ENCODE data around the gene PRR20G.
"Not testable (repeated sequence)": the region's sequence is repeated elsewhere in the genome, so short reads cannot be mapped to it uniquely, and the experiment has no call there.

PRR20G gene

DNA sequence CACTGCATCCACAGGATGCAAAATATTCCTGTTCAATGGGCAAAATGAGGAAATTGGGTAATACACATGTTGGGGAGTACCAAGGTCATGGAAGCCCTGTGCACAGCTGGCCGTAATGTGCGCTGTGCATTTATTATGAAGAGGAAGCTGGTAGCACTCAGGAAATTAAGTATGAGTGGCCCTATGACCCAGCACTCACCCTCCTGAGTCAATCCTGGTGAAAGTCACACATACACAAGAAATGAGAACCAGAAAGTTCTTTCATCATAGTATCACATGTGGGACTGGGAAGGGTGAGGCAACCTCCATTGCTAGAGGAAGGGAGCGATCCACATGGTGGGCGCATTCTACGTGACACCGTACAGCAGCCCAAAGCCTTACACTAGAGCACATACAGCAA is 11.4 kb upstream of the PRR20G start:
- DNase-seq (ENCODE audit: low read depth): no peak

DNA sequence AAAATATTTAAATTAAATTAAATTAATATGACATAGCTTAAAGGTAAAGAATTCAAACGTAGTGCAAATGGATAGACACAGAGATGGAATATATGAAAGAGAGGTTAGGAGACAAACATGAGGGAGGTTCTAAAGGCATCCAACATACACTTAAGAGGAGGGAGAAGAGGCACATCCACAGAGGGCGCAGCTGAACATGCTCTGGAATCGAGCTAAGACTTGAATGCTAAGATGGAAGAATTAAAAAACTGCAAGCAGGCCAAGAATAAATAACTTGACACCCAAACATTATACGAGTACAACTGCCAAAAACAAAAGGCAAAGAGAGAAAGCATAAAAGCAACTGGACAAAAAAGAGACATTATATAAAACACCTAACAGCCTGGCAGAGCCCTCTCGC is 9.1 kb upstream of the PRR20G start:
- DNase-seq (ENCODE audit: low read depth): no peak

DNA sequence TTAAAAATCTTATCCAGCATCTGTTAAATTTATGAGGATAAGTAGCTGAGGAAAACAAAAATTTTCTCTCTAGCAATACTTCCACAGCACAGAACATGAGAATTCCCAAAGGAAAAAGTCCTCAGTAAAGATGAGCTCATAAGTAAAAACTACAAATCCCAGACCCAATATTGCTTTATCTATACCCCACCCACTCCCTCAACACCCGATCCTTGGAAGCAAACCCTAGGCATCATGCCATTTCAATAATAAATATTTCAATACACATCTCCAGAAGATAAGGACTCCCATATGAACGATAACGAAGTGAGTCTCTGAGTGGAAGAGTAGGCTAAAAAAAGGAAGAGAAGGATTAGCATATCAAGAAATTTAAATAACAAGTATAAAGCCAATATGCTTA is 8.3 kb upstream of the PRR20G start:
- DNase-seq (ENCODE audit: low read depth): no peak

DNA sequence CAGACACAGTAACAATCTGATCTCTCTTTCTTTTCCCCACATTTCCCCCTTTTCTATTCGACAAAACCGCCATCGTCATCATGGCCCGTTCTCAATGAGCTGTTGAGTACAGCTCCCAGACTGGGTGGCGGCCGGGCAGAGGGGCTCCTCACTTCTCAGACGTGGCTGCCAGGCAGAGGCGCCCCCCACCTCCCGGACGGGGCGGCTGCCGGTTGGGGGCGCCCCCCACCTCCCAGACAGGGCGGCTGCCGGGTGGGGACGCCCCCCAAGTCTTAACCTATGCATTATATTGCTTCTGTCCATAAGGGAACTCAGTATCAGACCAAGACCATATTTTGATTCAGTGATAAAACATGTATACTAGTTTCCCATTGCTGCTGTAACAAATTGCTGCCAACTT is 5.8 kb upstream of the PRR20G start:
- not testable (repeated sequence) for DNase-seq (ENCODE audit: low read depth)

DNA sequence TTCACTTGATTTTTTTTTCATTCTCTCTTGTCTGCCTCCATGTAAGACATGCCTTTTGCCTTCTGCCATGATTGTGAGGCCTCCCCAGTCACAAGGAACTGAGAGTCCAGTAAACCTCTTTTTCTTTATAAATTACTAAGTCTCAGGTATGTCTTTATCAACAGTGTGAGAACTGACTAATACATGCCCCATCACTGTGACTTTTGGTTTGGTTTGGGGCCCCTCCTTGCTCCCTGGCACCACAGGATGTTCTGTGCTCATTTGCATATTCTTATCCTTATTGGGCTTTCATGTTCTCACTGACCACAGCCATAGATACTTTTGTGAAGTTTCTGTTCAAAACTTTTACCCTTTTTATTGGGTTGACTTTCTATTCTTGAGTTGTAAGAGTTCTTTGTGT is 3.8 kb upstream of the PRR20G start:
- no peak for DNase-seq (ENCODE audit: low read depth)

DNA sequence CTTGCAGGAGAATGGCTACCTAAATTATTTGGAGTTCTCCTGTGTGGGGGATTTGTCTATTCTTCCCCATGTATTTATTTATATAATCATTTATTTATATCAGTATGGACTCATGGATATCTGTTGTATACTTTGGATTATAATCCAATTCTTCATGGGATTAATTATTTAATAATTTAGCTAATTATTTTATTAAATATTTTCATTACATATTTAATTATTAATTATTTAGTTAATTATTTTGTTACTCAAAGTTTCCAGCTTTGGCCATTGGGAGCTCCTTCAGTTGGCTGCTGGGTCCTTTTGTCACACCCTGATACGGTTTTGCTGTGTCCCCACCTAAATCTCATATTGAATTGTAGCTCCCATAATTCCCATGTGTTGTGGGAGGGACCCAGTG is 3.3 kb upstream of the PRR20G start:
- no peak for DNase-seq (ENCODE audit: low read depth)

DNA sequence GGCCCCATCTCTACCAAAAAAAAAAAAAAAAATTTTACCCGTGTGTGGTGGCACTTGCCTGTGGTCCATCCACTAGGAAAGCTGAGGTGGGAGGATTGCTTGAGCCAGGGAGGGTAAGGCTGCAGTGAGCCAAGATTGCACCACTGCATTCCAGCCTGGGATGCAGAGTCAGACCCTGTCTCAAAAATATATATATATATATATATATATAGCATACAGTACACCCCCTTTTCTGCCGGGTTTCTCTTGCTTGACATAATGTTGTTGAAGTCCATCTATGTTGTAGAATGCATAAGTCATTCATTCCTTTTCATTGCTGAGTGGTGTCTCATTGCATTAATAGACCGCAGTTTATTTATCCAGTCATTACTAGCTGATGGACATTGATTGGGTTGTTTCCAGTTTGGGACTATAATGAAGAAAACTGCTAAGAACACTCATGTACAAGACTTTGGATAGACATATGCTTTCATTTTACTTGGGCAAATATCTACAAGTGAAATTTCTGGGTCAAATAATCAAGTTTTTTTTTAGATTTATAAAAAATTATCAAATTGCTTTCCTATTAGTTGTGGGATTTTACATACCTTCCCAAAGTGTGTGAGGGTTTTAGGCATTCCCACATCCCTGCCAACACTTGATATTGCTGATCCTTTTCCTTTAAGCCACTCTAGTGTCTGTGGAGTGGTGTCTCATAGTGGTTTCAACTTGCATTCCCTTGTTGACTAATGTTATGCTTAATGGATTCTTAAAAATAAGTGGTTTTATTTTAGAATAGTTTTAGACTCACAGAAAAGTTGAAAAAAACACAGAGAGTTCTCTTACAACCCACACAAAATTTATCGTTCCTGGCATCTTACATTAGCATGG is 2.1 kb upstream of the PRR20G start:
- no peak for DNase-seq (ENCODE audit: low read depth)

DNA sequence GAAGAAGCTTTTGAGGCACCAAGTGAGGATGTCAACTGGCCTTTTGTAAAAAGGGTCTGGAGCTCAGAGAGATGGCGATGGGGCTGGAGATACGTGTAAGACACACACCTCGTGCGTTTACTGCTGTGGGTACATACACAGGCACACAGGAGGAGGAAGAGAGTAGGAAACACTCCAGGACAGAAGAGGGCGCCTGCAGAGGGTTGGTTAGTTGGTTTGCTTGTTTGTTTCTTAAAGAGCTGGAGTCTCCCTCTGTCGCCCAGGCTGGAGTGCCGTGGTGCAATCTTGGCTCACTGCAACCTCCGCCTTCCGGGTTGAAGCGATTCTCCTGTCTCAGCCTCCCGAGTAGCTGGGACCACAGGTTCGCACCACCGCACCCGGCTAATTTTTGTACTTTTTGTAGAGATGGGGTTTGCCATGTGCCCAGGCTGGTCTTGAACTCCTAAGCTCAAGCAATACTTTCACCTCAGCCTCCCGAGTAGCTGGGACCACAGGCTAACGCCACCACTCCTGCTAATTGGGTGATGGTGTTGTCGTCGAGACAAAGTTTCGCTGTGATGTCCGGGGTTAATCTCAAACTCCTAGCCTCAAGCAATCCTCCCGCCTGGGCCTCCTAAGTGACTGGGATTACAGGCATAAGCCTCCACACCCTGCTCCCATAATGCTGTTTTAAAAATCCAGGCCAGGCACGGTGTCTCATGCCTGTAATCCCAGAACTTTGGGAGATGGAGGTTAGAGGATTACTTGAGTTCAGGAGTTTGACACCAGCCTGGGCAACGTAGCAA is 1.3 kb upstream of the PRR20G start:
- no peak for DNase-seq (ENCODE audit: low read depth)

DNA sequence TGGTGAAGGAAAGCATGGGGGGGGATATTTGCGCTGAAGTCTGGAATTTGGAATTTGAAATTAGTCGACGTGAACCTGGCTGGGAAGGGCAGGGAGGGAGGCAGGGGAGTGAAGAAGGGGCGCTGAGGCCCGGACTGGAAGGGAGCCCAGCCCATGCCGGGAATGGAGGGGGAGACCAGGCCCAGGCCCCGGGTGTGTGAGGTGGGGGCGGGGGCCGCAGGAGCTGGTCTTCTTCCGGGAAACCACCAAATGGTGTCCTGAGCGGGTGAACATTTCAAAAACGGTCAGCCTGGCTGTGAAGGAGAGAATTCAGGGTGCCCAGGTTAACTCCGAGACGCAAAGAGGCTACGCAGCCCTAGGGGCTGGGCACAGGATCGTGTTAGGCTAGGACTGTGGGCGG is 497 bp upstream of the PRR20G start:
- no peak for DNase-seq (ENCODE audit: low read depth)

DNA sequence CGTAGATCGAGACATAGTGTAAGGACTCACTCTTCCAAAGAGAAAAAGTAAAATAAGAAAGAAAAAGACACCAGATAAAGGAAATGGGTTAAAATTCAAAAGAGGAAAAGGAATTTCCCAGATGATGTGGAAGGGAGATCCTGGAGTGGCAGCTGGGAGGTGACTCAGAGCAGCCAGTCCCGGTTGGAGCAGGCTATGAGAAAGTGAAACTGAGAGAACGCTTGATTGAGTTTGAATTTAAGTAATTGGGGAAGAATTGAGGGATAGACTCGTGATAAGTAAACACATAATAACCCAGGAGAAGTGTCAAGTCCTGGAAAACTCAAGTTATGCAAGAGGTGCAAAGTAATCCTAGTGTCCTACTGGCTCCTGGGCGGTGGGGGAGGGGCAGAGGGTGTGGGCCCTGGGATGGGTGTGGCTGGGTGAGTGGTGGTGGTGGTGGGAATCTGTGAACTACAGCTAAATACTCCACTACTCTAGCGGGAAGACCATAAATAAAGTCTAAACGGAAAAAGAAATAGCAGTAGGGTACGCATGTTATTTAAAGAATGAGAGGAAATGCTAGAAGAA is 1.2 kb downstream of the PRR20G start:
- no peak for DNase-seq (ENCODE audit: low read depth)

DNA sequence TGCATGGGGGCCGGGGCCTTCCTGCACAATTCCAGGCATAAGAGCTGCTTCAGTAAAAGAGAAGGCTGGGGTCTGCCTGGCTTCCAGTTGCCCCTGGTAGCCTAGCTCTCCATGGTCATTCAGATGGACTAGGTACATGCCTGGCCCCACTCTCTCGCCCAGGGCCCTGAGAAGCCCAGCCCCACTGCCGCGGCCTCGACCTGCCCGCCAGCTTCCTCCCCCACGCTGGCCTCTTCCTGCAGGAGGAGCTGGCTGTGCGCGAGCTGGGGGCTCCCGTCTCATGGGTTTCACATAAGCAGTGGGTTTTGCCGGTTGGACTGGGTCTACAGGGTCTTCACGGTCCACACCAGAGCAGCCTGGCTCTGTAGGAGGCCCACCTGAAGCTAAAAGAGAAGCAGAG is 3.6 kb downstream of the PRR20G start:
- no peak for DNase-seq (ENCODE audit: low read depth)

DNA sequence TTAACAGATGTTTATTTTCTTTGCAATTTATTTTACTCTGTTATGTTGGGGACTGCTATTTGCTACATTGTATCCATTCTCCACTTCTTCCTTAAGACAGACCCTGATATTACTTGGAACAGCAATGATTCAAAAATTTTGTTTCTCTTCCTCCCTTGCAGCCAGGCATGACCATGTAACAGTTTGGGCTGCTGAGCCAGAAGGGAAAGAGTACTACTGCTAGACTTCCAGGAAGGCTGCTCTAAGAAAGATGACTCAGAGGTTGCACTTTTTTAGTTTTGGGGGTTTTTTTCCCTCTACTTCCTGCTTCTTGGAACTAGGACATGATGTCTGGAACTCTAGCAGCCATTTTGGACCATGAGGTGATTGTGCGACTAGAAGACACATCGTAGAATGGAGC is 10.3 kb downstream of the PRR20G start:
- no peak for DNase-seq (ENCODE audit: low read depth)

DNA sequence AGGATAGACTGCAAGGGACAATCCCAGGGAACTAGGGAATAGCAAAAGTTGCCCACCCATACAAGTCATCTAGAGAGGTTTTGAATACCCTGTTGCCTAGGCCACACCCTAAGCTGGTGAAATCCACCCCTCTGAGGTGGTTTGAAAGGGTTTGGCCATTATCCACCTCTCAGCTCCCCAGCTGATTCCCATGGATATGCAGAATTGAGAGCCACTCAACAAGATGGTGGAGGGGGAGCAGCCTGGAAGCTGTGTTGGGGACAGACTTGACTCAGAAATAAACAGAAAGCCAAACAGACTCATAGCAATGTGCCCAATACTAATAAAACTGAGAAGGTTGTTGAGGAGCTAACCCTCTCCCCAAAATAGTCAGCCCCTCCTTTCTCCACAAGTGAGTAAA is 10.9 kb downstream of the PRR20G start:
- no peak for DNase-seq (ENCODE audit: low read depth)

DNA sequence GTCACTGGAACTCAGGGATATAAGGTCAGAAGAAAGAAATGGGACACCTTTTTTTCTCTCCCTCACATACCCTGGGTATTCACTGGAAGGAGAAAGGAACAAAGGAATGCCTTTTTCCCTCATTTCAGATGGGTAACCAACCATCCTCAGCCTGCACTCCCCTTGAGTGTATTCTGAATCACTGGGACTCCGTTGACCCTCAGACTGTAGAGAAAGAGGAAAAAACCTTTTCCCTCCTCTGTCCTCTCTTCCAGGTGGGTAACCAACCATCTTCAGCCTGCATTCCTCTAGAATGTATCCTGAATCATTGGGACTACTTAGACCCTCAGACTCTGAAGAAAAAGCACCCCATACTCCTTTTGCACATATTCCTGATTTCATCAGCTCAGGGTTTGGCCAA is 11.4 kb downstream of the PRR20G start:
- DNase-seq (ENCODE audit: low read depth): no peak

DNA sequence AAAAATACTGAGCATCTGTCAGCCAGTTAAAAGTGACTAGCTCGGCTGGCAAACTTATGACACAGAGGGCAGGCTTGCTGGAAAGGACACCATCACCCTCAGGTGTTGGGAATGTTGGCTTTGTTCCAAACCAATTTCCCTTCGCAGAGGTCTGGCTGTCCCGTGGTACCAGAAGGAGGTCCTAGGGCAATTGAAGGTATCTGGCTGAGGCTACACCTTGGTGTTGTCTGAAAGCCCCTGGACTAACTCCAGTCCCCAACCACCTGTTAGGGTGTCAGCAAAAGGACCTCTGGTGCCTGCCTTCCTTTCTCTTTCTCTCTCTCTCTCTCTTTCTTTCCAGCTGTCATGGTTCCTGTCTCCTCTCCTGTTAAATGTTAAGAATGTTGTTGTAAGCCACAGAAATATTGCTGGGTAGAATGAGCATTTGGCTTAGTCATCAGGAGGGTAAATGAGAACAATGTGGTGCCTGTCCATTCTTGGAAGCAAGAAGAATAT is 12.5 kb downstream of the PRR20G start:
- no peak for DNase-seq (ENCODE audit: low read depth)

DNA sequence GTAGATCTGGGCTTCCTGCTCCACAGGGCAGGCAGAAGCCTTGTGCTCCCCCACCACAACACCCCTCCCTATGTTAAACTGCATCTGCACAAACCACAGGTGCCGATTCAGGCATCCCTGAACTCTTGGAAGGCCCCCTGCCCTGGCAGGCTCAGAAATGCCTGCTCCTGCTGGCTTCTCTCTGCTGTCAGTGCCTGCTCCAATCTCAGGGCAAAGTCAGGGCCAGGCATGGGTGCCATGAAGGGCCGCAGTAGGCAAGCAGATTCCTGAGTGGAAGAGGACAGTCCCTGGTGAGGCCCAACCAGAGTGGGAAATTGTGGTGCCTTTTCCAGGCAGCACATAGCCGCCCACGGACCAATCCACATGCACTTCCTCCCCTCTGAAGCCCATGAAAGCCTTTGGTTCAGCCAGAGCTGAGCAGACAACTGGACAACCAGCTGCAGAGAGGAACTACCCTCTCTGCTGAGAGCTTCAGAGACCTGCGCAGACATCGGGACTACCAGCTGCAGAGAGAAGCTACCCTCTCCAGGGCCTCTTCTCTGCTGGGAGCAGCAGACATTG is 13.6 kb downstream of the PRR20G start:
- DNase-seq (ENCODE audit: low read depth): no peak

DNA sequence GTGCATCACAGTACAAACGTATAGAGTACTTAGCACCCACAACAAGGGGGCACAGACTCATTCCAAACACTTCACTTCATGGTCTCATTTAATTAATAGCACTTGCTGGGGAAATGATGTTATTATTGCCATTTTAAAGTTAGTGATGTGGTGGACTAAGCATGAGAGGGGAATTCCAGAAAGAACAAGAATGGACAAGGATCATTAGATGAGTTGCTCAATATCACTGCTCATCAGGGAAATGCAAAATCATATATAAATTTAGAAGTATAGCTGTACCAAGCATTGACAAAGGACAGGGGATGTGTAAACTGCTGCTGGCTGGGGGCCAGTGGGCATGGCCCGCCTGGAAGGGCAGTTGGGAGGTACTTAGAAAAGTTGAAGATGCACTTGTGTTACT is 14.6 kb downstream of the PRR20G start:
- no peak for DNase-seq (ENCODE audit: low read depth)

DNA sequence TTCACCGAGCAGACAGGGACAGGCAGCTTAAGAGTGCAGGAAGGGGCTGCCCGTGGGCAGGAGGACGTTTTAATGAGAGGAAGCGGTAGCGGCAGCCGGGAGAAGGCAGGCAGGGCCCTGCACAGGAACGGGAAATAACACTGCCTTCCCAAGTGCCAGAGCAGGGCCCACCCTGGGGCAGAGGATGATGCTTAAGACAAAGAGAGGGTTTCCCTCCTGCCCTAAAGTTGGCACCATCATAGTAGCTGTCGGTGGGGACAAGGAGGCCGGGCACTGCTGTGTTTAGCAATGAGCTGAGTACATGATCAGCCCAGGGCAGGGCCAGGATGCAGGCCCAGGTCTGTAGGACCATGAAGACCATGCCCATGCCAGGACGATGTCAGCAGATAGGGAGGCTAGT is 21.7 kb downstream of the PRR20G start:
- DNase-seq (ENCODE audit: low read depth): no peak

DNA sequence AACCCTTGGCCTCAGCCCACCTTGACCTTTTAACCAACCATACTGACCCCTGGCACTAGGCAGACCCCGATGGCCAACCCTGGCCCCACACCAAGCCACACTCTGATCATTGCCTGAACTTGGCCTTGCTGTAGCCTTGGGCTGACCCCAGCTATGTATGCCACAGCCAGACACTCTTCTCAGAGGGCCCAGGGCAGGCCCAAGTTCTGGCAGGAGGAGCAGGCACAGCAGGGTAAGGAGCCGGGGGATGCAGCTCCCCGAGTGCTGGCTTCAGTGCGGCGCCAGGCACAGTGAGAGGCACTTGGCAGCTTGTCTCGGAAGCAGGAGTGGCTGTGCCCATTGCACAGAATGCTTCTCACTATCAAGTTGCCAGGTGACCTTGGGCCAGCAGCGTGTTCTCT is 22.3 kb downstream of the PRR20G start:
- DNase-seq (ENCODE audit: low read depth): no peak

DNA sequence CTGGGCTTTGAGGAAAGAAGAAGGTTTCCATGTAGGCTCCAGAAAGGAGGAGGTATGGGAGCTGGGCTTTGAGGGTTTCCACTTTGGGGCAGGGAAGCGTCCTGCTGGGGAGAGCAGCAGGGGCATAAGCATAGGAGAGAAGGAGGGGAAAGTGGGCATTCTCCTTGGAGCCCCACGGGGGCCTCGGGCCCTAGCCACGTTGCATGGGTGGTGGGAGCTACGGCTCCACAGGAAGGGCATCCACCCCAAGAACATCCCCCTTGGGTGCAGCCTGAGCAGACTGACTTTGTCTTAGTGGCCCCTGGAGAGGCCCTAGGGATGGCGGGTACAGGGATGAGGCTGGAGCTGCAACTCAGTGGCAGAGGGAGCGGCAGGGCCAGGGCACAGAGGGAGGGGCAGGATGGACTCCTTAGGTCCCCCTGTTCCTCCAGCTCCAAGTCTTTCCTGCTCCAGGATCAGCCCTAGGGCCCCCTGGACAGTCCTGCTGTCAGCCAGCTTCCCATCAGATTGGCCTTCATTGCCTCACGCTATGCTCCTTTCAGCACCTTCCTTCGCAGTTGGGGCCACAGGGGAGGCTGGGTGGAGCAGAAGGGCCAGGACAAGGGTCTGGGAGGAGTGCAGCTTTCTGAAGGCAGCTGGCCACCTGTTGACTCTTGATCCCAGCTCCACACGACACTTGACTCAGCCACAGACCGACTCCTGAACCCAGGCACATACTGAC is 22.9 kb downstream of the PRR20G start:
- no peak for DNase-seq (ENCODE audit: low read depth)

DNA sequence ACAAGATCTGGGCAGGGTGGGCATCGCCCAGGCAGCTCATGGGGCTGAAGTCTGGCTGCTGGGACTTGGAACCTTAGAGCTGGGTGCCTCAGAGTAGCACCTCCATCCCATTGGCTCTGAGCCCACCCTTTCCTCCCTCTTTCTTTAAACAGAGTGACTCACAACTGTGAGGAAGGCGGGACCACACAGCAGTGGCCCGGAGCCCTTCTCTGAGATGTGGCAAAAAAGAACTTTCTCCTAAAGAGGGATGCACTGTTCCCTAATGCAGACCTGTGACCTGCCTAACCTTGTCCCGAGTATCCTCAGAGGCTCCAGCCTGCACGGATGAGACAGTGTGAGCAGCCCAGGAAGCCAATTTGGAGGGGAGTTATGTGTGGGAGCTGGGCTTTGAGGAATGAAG is 23.6 kb downstream of the PRR20G start:
- DNase-seq (ENCODE audit: low read depth): no peak
